Glutamatergic neuron (in vitro differentiated cells): Measurements from ENCODE around the gene PIGBOS1. TPM values are rescaled to one million over a fixed set of nuclear protein-coding genes. Genes with fewer than 3 reads are reported as not detected.

Experiments
- DNase-seq: peaks from one replicate; pipeline ENCODE4 v3.0.0; 2022
- H3K27ac Mint-ChIP-seq: one replicate; pipeline ENCODE4 v1.8.0; 2020; ENCODE audit warnings: mild to moderate bottlenecking, mixed read lengths, inconsistent platforms; ENCODE audit not compliant: unreplicated experiment
- H3K27me3 Mint-ChIP-seq: one replicate; pipeline ENCODE4 v1.8.0; 2020; ENCODE audit warnings: mild to moderate bottlenecking, moderate library complexity, mixed read lengths, inconsistent platforms; ENCODE audit not compliant: unreplicated experiment
- H3K36me3 Mint-ChIP-seq: one replicate; pipeline ENCODE4 v1.8.0; 2020; ENCODE audit warnings: mild to moderate bottlenecking, mixed read lengths, inconsistent platforms; ENCODE audit not compliant: unreplicated experiment
- H3K4me1 Mint-ChIP-seq: one replicate; pipeline ENCODE4 v1.8.0; 2020; ENCODE audit warnings: mild to moderate bottlenecking, low read depth, mixed read lengths, inconsistent platforms; ENCODE audit not compliant: unreplicated experiment
- H3K4me3 Mint-ChIP-seq: one replicate; pipeline ENCODE4 v1.8.0; 2020; ENCODE audit warnings: mild to moderate bottlenecking, mixed read lengths, inconsistent platforms; ENCODE audit not compliant: unreplicated experiment
- H3K9me3 Mint-ChIP-seq: one replicate; pipeline ENCODE4 v1.8.0; 2020; ENCODE audit warnings: mild to moderate bottlenecking, moderate library complexity, mixed read lengths, inconsistent platforms; ENCODE audit not compliant: unreplicated experiment
- CTCF ChIP-seq: fragments of 200-600 bp; sonication (generic); IDR thresholded peaks from one replicate; pipeline ENCODE4 v1.5.0; 2021; ENCODE audit not compliant: partially characterized antibody, unreplicated experiment
- total RNA-seq: library from RNA; stranded (reverse); fragmentation: NEBNext Ultra II Directional; extraction: Animal tissue kit (Norgen Biotek cat#: 25700); gene quantifications from one replicate; pipeline ENCODE4 v1.2.1, GENCODE V29; 2021; ENCODE audit not compliant: unreplicated experiment

PIGBOS1 gene
- total RNA-seq, 1 donor from 2014 or later: 14.4 TPM

GRCh38 chr15:55334997-55335396 is 16.1 kb upstream of the PIGBOS1 start:
- no peaks in the 10 kb centered on the region for H3K4me1 Mint-ChIP-seq
- TF ChIP-seq CTCF: no peak
- H3K27ac Mint-ChIP-seq: no peak overlapping the region
- no peaks in the 10 kb centered on the region for H3K9me3 Mint-ChIP-seq
- DNase-seq: no peak
- no peak overlapping the region for H3K4me3 Mint-ChIP-seq
- H3K36me3 Mint-ChIP-seq: no peaks in the 10 kb centered on the region
- no peaks in the 10 kb centered on the region for H3K27me3 Mint-ChIP-seq

- H3K27me3 Mint-ChIP-seq: no peaks in the 10 kb centered on the region
- H3K4me3 Mint-ChIP-seq: no peak overlapping the region
- no peak overlapping the region for H3K27ac Mint-ChIP-seq
- TF ChIP-seq CTCF: no peak
- DNase-seq: no peak
- H3K4me1 Mint-ChIP-seq: no peaks in the 10 kb centered on the region
- no peaks in the 10 kb centered on the region for H3K36me3 Mint-ChIP-seq
- no peaks in the 10 kb centered on the region for H3K9me3 Mint-ChIP-seq
Measured at GRCh38 chr15:55334371-55334770, 15.4 kb upstream of the PIGBOS1 start.

GRCh38 chr15:55327387-55327786 is 8.5 kb upstream of the PIGBOS1 start:
- no peak for TF ChIP-seq CTCF
- Mint-ChIP-seq H3K4me1 (no peaks in the 10 kb centered on the region), H3K9me3 (peaks cover 2% of the 10 kb centered on the region), H3K36me3 (no peaks in the 10 kb centered on the region), H3K27ac (no peak overlapping the region), H3K27me3 (no peaks in the 10 kb centered on the region), H3K4me3 (no peak overlapping the region)
- no peak for DNase-seq

- H3K4me1 Mint-ChIP-seq: peaks cover 2% of the 10 kb centered on the region
- no peaks in the 10 kb centered on the region for H3K36me3 Mint-ChIP-seq
- DNase-seq: no peak
- no peak overlapping the region for H3K4me3 Mint-ChIP-seq
- H3K27me3 Mint-ChIP-seq: no peaks in the 10 kb centered on the region
- H3K27ac Mint-ChIP-seq: no peak overlapping the region
- TF ChIP-seq CTCF: no peak
- peaks cover 4% of the 10 kb centered on the region for H3K9me3 Mint-ChIP-seq
Measured at GRCh38 chr15:55322467-55322866, 3.5 kb upstream of the PIGBOS1 start.

GRCh38 chr15:55320963-55321362 is 2.0 kb upstream of the PIGBOS1 start:
- Mint-ChIP-seq H3K27ac (no peak overlapping the region), H3K9me3 (peaks cover 4% of the 10 kb centered on the region), H3K4me3 (no peak overlapping the region), H3K4me1 (peaks cover 2% of the 10 kb centered on the region), H3K27me3 (no peaks in the 10 kb centered on the region), H3K36me3 (no peaks in the 10 kb centered on the region)
- DNase-seq: no peak
- TF ChIP-seq CTCF: no peak
